Pancreas (tissue), 10 donors: ENCODE results near the gene GNPTG. TPM values are rescaled to one million over a fixed set of nuclear protein-coding genes. Genes with fewer than 3 reads are reported as not detected.

Experiments used
- ATAC-seq, 4 donors: fragments of 200-7000 bp; cut with Tn5 transposase; one replicate each; pipeline versions ENCODE4 v1.8.0 to v1.9.1; 2020; ENCODE audit warnings: mild to moderate bottlenecking in 4 of 4, moderate library complexity in 4 of 4
- DNase-seq, 6 donors: peaks; one replicate each; pipeline ENCODE4 v3.0.0-alpha.2; 2020
- FAIRE-seq: peaks from 2 replicates; lab custom pipeline; 2012; peaks lifted over from hg19 to GRCh38; lab: Jason Lieb, UNC
- H3K27ac ChIP-seq, 4 donors: fragments of 200-600 bp; sonication (generic); 1 replicate in 3 of 4; 2 replicates in 1 of 4; pipeline versions ENCODE4 v1.5.0 to v1.8.0; 2020
- H3K27me3 ChIP-seq, 4 donors: fragments of 200-600 bp; one replicate each; pipeline ENCODE4 v1.8.0; 2021
- H3K36me3 ChIP-seq, 3 donors: fragments of 200-600 bp; sonication (generic) in 1 of 3; one replicate each; pipeline versions ENCODE4 v1.5.0 to v1.8.0; 2020 to 2021
- H3K4me1 ChIP-seq, 3 donors: fragments of 200-600 bp; one replicate each; pipeline ENCODE4 v1.8.0; 2021
- H3K4me3 ChIP-seq, 4 donors: fragments of 200-600 bp; sonication (generic) in 2 of 4; one replicate each; pipeline versions ENCODE4 v1.5.0 to v1.8.0; 2020 to 2021
- H3K9me3 ChIP-seq, 4 donors: fragments of 200-600 bp; one replicate each; pipeline ENCODE4 v1.8.0; 2021
- WGBS, 2 donors: extraction: QIAGEN DNeasy Blood & Tissue Kit; methylation state at CpG; one replicate each; pipeline ENCODE4 v1.1.7; 2013; 5-methylcytosine and 5-hydroxymethylcytosine counted together
- intact Hi-C, 3 donors: fragments of 100-400 bp; cut with DNase I; formaldehyde crosslinking; loops; one replicate each; pipeline versions ENCODE4 v1.11.1 to v1.14.2; 2022
- polyA plus RNA-seq, 2 donors: library from polyadenylated mRNA; stranded (reverse); fragments of 200-250 nt; gene quantifications; one replicate each; pipeline ENCODE4 v1.2.3, GENCODE V29; 2013
- total RNA-seq, 6 donors: library from RNA; stranded (reverse); fragmentation: NEBNext Ultra II Directional in 4 of 6; extraction: Animal tissue kit (Norgen Biotek cat#: 25700) in 4 of 6; gene quantifications; one replicate each; pipeline versions ENCODE4 v1.2.1 to v1.2.4, GENCODE V29; 2021 to 2023
- TF ChIP-seq, protein P1 (sequence below), 4 donors: fragments of 200-600 bp; sonication (generic) in 3 of 4; IDR thresholded peaks; one replicate each; pipeline versions ENCODE4 v1.5.0 to v1.8.0; 2021; ENCODE audit warnings: antibody characterized with exemption in 4 of 4
- donor health status: healthy with polysubstance abuse.
- donor health status: DM: no; HTN: no; CAD: no; lungs with moderate emphysema.
- donor health status: DM: no; HTN: no; CAD: no.
- donor health status: control.
- donor health status: control.
- donor health status: Bipolar disorder and iron deficiency.
- donor health status: DM: yes; HTN: yes; CAD: no.
- donor health status: DM: no; HTN: no; CAD: no.
- donor health status: DM: no; HTN: no; CAD: no.
- donor health status: DM: yes; HTN: yes; CAD: no.

Gene GNPTG
- total and polyA plus RNA-seq, 8 donors, result 28.0 to 75.3 (median 40.9) TPM

- FAIRE-seq (no peak), ATAC-seq (peak; percentile 75 to 87 (median 84)), DNase-seq (peak; percentile 74 to 91 (median 80))
- H3K36me3 ChIP-seq, result peaks cover 0 to 4% (median 0%) of the 10 kb centered on the region in 3 donors
- H3K27me3 ChIP-seq, result no peaks in the 10 kb centered on the region
- peak overlapping the region; percentile 23 to 54 (median 30) for H3K4me3 ChIP-seq
- peak overlapping the region in 3 of 4 donors; percentile 22 to 47 (median 43) for H3K27ac ChIP-seq
- WGBS, 2 donors, result 9 to 10% methylated on average over 31 of the region's 31 CpGs
- H3K9me3 ChIP-seq, result no peaks in the 10 kb centered on the region
- intact Hi-C loops, result no loop called here
- H3K4me1 ChIP-seq, result peaks cover 0 to 7% (median 0%) of the 10 kb centered on the region in 3 donors
- TF ChIP-seq, protein P1, sequence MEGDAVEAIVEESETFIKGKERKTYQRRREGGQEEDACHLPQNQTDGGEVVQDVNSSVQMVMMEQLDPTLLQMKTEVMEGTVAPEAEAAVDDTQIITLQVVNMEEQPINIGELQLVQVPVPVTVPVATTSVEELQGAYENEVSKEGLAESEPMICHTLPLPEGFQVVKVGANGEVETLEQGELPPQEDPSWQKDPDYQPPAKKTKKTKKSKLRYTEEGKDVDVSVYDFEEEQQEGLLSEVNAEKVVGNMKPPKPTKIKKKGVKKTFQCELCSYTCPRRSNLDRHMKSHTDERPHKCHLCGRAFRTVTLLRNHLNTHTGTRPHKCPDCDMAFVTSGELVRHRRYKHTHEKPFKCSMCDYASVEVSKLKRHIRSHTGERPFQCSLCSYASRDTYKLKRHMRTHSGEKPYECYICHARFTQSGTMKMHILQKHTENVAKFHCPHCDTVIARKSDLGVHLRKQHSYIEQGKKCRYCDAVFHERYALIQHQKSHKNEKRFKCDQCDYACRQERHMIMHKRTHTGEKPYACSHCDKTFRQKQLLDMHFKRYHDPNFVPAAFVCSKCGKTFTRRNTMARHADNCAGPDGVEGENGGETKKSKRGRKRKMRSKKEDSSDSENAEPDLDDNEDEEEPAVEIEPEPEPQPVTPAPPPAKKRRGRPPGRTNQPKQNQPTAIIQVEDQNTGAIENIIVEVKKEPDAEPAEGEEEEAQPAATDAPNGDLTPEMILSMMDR (IDR thresholded peaks at IDR 0.05), result no peak
Measured at GRCh38 chr16:1378804-1379303, 27.1 kb downstream of the GNPTG start.

- Histone ChIP-seq H3K27me3 (no peaks in the 10 kb centered on the region), H3K27ac (peak overlapping the region in 3 of 4 donors; percentile 22 to 47 (median 43)), H3K36me3 (peaks cover 0 to 4% (median 0%) of the 10 kb centered on the region in 3 donors), H3K9me3 (no peaks in the 10 kb centered on the region), H3K4me3 (peak overlapping the region; percentile 23 to 54 (median 30)), H3K4me1 (peaks cover 0 to 7% (median 0%) of the 10 kb centered on the region in 3 donors)
- DNase-seq, result peak; percentile 34 to 92 (median 68)
- 2 to 4% methylated on average over 43 to 95 of the region's 95 CpGs for WGBS, 2 donors
- no peak for FAIRE-seq
- intact Hi-C loops, result no loop called here
- TF ChIP-seq, protein P1 (IDR thresholded peaks at IDR 0.05), result no peak
- ATAC-seq, result peak; percentile 87 to 91 (median 90)
Measured at GRCh38 chr16:1379304-1380076, 27.8 kb downstream of the GNPTG start.

- no peak for ATAC-seq
- Histone ChIP-seq H3K4me3 (peak overlapping the region in 2 of 4 donors; percentile 35 to 54), H3K27ac (no peak overlapping the region), H3K4me1 (peaks cover 0 to 7% (median 0%) of the 10 kb centered on the region in 3 donors), H3K9me3 (no peaks in the 10 kb centered on the region), H3K27me3 (no peaks in the 10 kb centered on the region), H3K36me3 (peaks cover 0 to 4% (median 0%) of the 10 kb centered on the region in 3 donors)
- DNase-seq, result no peak
- TF ChIP-seq, protein P1 (IDR thresholded peaks at IDR 0.05), result no peak
- 79 to 84% methylated on average over 10 of the region's 10 CpGs for WGBS, 2 donors
- FAIRE-seq, result no peak
- intact Hi-C loops, result no loop called here
Measured at GRCh38 chr16:1380195-1380594, 28.5 kb downstream of the GNPTG start.

GRCh38 chr16:1381612-1382406 lies 30.1 kb downstream of the GNPTG start:
- Histone ChIP-seq H3K27me3 (no peaks in the 10 kb centered on the region), H3K9me3 (no peaks in the 10 kb centered on the region), H3K36me3 (no peaks in the 10 kb centered on the region), H3K4me1 (peaks cover 0 to 7% (median 0%) of the 10 kb centered on the region in 3 donors), H3K27ac (no peak overlapping the region), H3K4me3 (no peak overlapping the region)
- TF ChIP-seq, protein P1 (IDR thresholded peaks at IDR 0.05), result no peak
- no peak for ATAC-seq
- no peak for DNase-seq
- FAIRE-seq, result no peak
- intact Hi-C loops, result no loop called here
- 90 to 95% methylated on average over 9 of the region's 9 CpGs for WGBS, 2 donors
